GM10847 (cell line): ENCODE data around the gene HSPA12B.

Experiments used
- POLR2A ChIP-seq: IDR thresholded peaks from 2 replicates; pipeline ENCODE4 v1.6.1; 2011; ENCODE audit not compliant: insufficient read length; ENCODE audit errors: extremely low read depth

Gene HSPA12B

DNA sequence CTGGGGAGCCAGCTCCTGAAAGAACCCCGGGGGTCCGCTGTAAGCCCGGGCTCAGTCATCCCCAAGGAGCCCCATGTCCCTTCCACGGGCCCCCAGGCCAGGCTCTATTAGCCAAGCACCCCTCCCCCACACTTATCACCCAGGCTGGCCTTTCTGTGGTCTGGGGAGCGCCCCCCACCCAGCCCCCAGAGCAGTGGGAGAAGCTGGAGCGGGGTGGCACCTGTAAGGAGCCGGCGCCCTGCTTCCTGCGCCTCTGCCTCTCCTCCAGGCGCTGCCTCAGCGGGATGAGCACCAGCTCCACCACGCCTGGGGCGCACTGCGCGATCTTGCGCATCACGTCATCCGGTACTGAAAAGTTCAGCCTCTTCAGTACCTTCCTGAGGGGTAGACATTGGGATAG is 46.5 kb downstream of the HSPA12B start:
- no peak for TF ChIP-seq POLR2A

GRCh38 chr20:3781153-3781910 is 48.8 kb downstream of the HSPA12B start, which contains the start of gene SPEF1:
TSS of gene SPEF1 (minus strand) at chr20:3781448. CDS start at chr20:3781287, 161 bp downstream.
- TF ChIP-seq POLR2A: no peak

GRCh38 chr20:3782597-3782996 is 50.1 kb downstream of the HSPA12B start:
- no peak for TF ChIP-seq POLR2A

- TF ChIP-seq POLR2A: no peak
These were observed 50.6 kb downstream of the HSPA12B start for GRCh38 chr20:3783068-3783489.

DNA sequence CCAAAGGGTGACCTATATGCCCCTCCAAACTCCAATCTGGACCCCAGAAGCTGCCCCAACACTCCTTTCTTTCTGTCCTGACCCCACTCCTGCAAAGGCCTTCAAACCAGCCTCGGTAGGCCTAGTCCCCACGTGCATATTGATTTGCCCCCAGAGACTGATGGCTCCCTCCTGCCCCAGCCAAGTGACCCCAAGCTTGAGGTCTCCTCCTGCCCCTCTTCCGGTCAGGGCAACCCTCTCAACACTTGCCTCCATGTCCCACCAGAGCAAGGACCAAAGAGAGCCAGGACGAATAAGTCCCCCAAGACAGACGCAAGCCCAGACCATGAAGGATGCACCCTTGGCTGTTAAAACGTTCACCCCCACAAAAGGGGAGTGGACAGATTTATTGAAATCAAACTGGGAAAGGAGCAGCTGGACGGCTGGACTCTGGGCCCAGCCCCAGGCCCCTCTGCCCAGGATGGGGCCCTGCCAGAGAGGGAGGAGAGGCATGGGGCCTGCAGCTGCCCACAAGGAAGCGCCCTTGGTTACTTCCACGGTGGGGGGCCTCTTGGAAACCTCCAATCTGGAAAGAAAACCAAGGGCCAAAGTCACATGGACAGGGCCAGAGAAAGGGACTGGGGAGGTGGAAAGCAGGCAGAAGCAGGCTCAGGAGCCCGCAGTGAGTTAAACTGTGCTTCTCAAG is 51.2 kb downstream of the HSPA12B start:
- no peak for TF ChIP-seq POLR2A

GRCh38 chr20:3784216-3784853 is 51.9 kb downstream of the HSPA12B start:
- no peak for TF ChIP-seq POLR2A

- no peak for TF ChIP-seq POLR2A
These were observed 52.4 kb downstream of the HSPA12B start for GRCh38 chr20:3784863-3785239.

DNA sequence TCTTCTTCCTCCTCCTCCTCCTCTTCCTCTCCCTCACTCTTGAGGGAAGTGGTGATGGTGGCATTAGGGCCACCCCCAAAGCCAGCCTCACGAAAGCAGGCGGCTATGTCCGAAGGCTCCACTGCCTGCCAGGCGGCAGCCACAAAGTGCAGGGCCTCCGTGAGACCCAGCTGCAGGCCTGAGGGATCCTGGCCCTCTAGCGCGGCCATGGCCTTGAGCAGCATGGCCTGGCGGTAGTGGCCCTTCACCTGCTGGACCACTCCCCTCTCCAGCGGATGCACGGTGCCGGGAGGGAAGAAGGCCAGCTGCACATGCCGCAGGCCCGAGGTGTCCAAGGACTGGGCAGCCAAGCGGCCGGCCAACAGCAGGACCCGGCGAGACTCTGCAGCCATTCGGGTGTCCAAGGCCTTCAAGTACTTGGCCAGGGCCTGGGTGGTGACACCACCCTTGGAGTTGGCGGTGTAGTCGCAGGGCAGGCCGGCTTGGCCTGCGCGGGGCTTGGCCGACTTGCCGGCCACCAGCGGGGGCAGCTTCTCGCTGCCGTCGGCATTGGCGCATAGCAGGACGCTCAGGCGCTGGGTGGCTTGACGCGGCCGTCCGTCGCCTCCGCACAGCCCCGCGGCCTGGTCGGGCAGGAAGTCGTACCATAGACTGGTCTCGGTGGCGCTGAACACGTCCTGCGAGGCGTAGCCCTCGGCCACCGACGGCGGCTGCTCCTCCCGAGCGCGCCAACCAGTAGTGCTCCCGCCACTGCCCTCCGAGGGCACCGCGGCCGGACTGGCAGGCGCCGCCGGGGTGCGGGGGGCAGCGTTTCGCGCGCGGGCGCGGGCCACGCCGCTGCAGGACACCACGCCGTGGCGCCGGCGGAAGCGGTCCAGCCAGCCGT is 53.0 kb downstream of the HSPA12B start:
- no peak for TF ChIP-seq POLR2A

- no peak for TF ChIP-seq POLR2A
These were observed 53.6 kb downstream of the HSPA12B start for GRCh38 chr20:3786126-3786484.

DNA sequence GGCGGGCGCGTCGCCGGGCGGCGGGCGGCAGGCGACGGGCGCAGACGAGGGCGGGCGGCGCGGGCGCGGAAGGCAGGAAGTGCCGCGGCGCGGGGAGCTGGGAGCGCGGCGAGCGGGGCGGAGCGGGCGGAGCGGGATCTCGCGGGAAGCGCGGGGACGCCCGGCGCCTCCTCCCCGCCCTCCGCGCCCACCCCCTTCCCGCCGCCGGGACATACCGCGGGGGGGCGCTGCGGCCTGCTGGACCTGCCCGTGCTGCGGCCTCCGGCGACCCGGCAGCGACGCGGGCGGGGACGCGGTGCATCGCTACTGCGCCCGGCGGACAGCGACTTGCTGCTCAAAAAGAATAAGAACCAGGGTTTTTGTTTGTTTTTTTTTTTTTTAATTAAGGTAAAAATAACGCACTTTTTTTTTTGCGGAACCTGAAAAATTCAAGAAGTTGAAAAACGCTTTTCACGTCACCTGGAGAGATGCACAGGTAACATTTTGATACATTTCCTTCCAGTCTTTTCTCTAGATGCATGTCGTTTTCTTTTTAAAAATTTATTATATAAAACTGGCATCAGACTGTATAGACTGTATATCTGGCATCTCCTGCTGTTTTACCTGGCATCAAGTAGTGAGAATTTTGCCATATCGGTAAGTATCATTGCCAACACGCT is 54.3 kb downstream of the HSPA12B start, which contains the start of gene CENPB:
Gene CENPB, minus strand, starts transcription at position 76 of the 659 bp plus-strand sequence. CDS start 257 bp downstream, outside the sequence.
- TF ChIP-seq POLR2A: peak; percentile 61

DNA sequence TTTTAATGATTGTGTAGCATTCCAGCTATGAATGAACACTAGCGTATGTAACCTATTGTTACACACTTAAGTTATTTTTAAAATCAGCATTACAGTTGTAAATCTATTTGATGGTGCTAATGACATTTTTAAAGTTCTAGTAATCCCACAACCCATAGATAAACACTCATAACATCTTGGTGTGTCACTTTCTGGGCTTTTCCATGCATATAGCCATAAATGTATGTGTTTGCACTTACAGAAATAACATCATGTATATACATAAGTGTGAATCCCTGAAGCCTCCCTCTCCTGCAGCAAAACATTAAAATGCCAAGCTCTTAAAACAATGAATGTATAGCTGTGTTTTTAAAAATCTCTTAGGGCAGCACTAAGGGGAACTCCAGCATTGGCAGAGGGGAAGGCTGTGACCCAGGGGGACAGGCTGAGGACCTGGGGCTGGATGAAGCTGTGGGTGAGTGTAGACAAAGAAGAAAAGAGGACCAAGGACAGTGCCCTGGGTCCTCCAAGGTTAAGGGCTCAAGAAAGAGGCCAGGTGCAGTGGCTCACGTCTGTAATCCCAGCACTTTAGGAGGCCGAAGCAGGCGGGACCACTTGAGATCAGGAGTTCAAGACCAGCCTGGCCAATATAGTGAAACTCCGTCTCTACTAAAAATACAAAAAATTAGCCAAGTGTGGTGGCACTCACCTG is 55.0 kb downstream of the HSPA12B start:
- no peak for TF ChIP-seq POLR2A

DNA sequence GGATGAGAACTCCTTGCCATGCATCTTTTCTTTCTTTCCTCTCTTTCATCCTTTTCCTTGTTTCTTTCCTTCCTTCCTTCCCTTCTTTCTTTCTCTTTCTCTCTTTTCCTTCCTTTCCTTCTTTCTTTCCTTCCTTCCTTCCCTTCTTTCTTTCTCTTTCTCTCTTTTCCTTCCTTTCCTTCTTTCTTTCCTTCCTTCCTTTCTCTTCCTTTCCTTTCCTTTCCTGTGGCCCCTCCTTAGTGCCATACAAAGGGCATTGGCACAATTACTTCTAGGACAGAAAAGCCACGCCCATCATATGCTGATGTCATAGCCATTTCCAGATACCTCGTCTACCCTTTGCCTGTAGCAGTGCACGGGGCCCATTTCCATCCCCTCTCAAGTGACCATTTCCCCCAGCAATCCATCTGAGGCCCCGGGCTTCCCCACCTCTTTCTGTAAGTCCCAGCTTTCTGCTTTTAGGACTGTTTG is 56.2 kb downstream of the HSPA12B start:
- no peak for TF ChIP-seq POLR2A

DNA sequence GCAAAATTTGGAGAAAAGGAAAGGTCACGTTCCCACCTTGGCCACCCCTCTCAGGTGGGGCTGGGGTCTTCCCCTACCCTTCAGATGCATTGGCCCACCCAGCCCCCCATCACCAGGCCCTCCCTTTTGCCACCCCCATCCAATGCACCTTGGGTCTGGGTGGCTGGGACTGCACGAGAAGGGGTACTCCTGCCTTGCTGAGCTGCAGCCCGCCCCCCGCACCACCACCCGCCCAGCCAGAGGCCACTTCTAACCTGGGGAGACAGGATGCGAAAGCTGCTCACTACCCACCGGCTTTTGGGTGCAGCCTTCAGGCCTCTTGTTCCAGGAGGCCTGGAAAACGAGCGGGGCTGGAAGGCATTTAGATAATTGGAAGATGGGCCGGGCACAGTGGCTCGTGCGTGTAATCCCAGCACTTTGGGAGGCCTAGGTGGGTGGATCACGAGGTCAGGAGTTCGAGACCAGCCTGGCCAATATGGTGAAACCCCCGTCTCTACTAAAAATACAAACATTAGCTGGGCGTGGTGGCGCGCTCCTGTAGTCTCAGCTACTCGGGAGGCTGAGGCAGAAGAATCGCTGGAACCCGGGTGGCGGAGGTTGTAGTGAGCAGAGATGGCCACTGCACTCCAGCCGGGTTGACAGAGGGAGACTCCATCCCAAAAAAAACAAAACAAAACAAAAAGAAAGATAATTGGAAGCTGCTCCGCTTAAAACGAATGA is 62.4 kb downstream of the HSPA12B start:
- no peak for TF ChIP-seq POLR2A
